Endodermal cell (in vitro differentiated cells): ENCODE data around the gene ELMO1. TPM values are rescaled to one million over a fixed set of nuclear protein-coding genes. Genes with fewer than 3 reads are reported as not detected.

Experiments
- DNase-seq: peaks from one replicate; pipeline ENCODE4 v3.0.0-alpha.2; 2017
- H3K27ac ChIP-seq: 2 replicates; pipeline ENCODE4 v1.5.1; 2013; ENCODE audit warnings: mild to moderate bottlenecking, low read depth, low read length, moderate library complexity
- H3K27me3 ChIP-seq: 2 replicates; pipeline ENCODE4 v1.6.1; 2013; ENCODE audit warnings: mild to moderate bottlenecking, low read length, moderate library complexity; ENCODE audit not compliant: insufficient read depth, control insufficient read depth, poor library complexity, severe bottlenecking
- H3K36me3 ChIP-seq: 2 replicates; pipeline ENCODE4 v1.7.0; 2013; ENCODE audit warnings: mild to moderate bottlenecking, low read length, moderate library complexity; ENCODE audit not compliant: control insufficient read depth, insufficient read depth
- H3K4me1 ChIP-seq: one replicate; pipeline ENCODE4 v1.7.0; 2013; ENCODE audit warnings: low read length; ENCODE audit not compliant: control insufficient read depth, insufficient read depth
- H3K4me3 ChIP-seq: 2 replicates; pipeline ENCODE4 v1.5.1; 2013; ENCODE audit warnings: mild to moderate bottlenecking, low read length, moderate library complexity
- H3K9ac ChIP-seq: 2 replicates; pipeline ENCODE4 v1.6.1; 2013; ENCODE audit warnings: mild to moderate bottlenecking, low read length, moderate library complexity; ENCODE audit not compliant: poor library complexity, severe bottlenecking; ENCODE audit errors: extremely low read depth
- H3K9me3 ChIP-seq: 2 replicates; pipeline ENCODE4 v1.6.1; 2013; ENCODE audit warnings: mild to moderate bottlenecking, low read length, moderate library complexity; ENCODE audit not compliant: control insufficient read depth
- H3K27ac Mint-ChIP-seq: 2 replicates; pipeline ENCODE4 v1.8.0; 2020; ENCODE audit warnings: mixed read lengths
- H3K27me3 Mint-ChIP-seq: 2 replicates; pipeline ENCODE4 v1.8.0; 2021; ENCODE audit warnings: mild to moderate bottlenecking, mixed read lengths; ENCODE audit not compliant: insufficient read depth
- H3K36me3 Mint-ChIP-seq: 2 replicates; pipeline ENCODE4 v1.8.0; 2020; ENCODE audit warnings: low read depth, mixed read lengths
- H3K4me1 Mint-ChIP-seq: 2 replicates; pipeline ENCODE4 v1.8.0; 2020; ENCODE audit warnings: mixed read lengths
- H3K4me3 Mint-ChIP-seq: 2 replicates; pipeline ENCODE4 v1.8.0; 2020; ENCODE audit warnings: mild to moderate bottlenecking, moderate library complexity, mixed read lengths
- H3K9me3 Mint-ChIP-seq: 2 replicates; pipeline ENCODE4 v1.8.0; 2020; ENCODE audit warnings: mild to moderate bottlenecking, mixed read lengths
- WGBS, 2 experiments: methylation state at CpG; one replicate each; pipeline versions ENCODE4 v1.1.5 to v1.1.7; 2013; ENCODE audit warnings: missing lambda C conversion rate in 2 of 2, mixed read lengths in 1 of 2; ENCODE audit not compliant: insufficient coverage in 1 of 2, insufficient read length in 1 of 2; 5-methylcytosine and 5-hydroxymethylcytosine counted together
- total RNA-seq, 2 donors: library from RNA; stranded (reverse); fragmentation: NEBNext Ultra II Directional in 1 of 2; extraction: Animal tissue kit (Norgen Biotek cat#: 25700) in 1 of 2; gene quantifications; 2 replicates in 1 of 2; 3 replicates in 1 of 2; pipeline ENCODE4 v1.2.1, GENCODE V29; 2021
- TF ChIP-seq, protein P1 (sequence below): fragments of 200-600 bp; sonication (generic); conservative IDR thresholded peaks from 2 replicates; pipeline ENCODE4 v1.5.0; 2021; ENCODE audit warnings: antibody characterized with exemption, mild to moderate bottlenecking

The ELMO1 gene
- total RNA-seq, 2 donors from 2014 or later: 120 to 131 TPM

DNA sequence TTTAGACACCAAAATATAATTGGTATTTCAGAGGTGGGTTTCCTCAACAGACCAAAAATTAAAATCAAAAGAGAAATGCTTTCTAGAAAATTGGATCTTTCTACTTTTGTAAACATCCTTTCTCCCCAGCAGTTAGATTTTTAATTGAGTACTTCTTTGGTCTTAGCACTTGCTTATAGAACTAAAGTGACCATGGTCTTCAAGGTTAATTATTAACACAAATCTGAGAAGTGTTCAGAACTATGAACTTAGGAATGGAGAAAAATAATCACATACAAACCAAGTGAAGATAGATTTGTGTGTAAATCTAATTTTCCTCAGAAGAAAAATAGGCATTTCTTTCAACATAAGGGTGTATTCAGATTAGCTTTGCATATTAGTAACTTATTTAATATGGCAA, 355.4 kb downstream of the ELMO1 start:
- Mint-ChIP-seq H3K4me3 (no peak overlapping the region), H3K9me3 (no peaks in the 10 kb centered on the region), H3K27ac (no peak overlapping the region), H3K36me3 (peaks cover 40% of the 10 kb centered on the region), H3K27me3 (no peaks in the 10 kb centered on the region), H3K4me1 (peaks cover 9% of the 10 kb centered on the region)
- no peak for DNase-seq
- no peak overlapping the region for H3K27ac ChIP-seq
- TF ChIP-seq, protein P1, sequence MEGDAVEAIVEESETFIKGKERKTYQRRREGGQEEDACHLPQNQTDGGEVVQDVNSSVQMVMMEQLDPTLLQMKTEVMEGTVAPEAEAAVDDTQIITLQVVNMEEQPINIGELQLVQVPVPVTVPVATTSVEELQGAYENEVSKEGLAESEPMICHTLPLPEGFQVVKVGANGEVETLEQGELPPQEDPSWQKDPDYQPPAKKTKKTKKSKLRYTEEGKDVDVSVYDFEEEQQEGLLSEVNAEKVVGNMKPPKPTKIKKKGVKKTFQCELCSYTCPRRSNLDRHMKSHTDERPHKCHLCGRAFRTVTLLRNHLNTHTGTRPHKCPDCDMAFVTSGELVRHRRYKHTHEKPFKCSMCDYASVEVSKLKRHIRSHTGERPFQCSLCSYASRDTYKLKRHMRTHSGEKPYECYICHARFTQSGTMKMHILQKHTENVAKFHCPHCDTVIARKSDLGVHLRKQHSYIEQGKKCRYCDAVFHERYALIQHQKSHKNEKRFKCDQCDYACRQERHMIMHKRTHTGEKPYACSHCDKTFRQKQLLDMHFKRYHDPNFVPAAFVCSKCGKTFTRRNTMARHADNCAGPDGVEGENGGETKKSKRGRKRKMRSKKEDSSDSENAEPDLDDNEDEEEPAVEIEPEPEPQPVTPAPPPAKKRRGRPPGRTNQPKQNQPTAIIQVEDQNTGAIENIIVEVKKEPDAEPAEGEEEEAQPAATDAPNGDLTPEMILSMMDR: no peak
- no peak overlapping the region for H3K4me3 ChIP-seq
- H3K9ac ChIP-seq: no peak overlapping the region
- no peaks in the 10 kb centered on the region for H3K4me1 ChIP-seq
- no peaks in the 10 kb centered on the region for H3K27me3 ChIP-seq
- H3K9me3 ChIP-seq: no peaks in the 10 kb centered on the region
- peaks cover 41% of the 10 kb centered on the region for H3K36me3 ChIP-seq

DNA sequence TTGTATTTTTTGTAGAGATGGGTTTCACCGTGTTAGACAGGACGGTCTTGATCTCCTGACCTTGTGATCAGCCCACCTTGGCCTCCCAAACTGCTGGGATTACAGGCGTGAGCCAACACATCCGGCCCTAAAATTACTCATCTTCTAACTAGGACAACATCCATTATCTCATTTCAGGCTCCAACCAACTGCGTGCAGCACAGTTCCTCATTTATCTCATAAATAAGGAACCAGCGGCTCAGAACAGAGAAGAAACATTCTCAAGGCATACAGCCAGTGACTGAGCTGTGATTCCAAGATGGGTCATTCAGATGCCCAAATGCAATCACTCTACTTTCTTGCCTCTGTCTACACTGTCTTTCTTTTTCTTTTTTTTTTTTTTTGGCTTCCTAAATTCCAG, 356.1 kb downstream of the ELMO1 start:
- Histone ChIP-seq H3K4me1 (no peaks in the 10 kb centered on the region), H3K4me3 (no peak overlapping the region), H3K9me3 (no peaks in the 10 kb centered on the region), H3K9ac (no peak overlapping the region), H3K27me3 (no peaks in the 10 kb centered on the region), H3K36me3 (peaks cover 41% of the 10 kb centered on the region), H3K27ac (no peak overlapping the region)
- no peak for DNase-seq
- Mint-ChIP-seq H3K36me3 (peaks cover 43% of the 10 kb centered on the region), H3K9me3 (no peaks in the 10 kb centered on the region), H3K27ac (no peak overlapping the region), H3K27me3 (no peaks in the 10 kb centered on the region), H3K4me3 (no peak overlapping the region), H3K4me1 (peaks cover 9% of the 10 kb centered on the region)
- 95 to 100% methylated on average over 3 to 6 of the region's 6 CpGs for WGBS, 2 experiments
- TF ChIP-seq, protein P1: no peak

DNA sequence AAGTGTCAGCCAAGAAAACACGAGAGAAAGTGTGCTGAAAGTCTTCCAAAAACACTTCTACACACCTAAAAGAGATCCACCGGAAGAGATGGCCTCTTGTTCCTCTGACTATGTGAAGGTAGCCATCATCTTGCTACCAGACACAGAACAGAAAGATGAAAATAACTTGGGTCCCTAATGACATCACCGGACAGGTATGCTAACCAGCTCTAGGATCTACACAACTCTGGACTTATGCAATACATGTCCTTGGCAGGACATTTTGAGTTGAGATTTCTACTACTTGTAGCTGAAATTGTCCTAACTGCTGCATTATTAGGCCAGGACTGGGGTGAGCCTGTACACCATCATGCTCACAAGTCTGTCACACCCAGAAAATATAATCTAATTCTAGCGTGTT, 358.7 kb downstream of the ELMO1 start:
- Mint-ChIP-seq H3K27me3 (no peaks in the 10 kb centered on the region), H3K27ac (no peak overlapping the region), H3K9me3 (no peaks in the 10 kb centered on the region), H3K36me3 (peaks cover 40% of the 10 kb centered on the region), H3K4me3 (no peak overlapping the region), H3K4me1 (peaks cover 1% of the 10 kb centered on the region)
- H3K36me3 ChIP-seq: peaks cover 30% of the 10 kb centered on the region
- no peaks in the 10 kb centered on the region for H3K27me3 ChIP-seq
- H3K4me1 ChIP-seq: no peaks in the 10 kb centered on the region
- no peak overlapping the region for H3K9ac ChIP-seq
- H3K9me3 ChIP-seq: no peaks in the 10 kb centered on the region
- H3K27ac ChIP-seq: no peak overlapping the region
- WGBS, 2 experiments: 94% methylated on average over 2 to 4 of the region's 4 CpGs
- TF ChIP-seq, protein P1: no peak
- no peak overlapping the region for H3K4me3 ChIP-seq
- DNase-seq: no peak
